HL-60 (cell line): ENCODE results near the gene FARSB.
A peak's percentile ranks its signal among the peaks of the same experiment; 100 is the strongest.

Experiments used
- DNase-seq, 2 experiments: peaks; one replicate each; pipeline ENCODE4 v3.0.0-alpha.2; 2010 to 2020; ENCODE audit warnings: low read depth in 1 of 2, low spot score in 1 of 2
- H3K27ac ChIP-seq: fragments of 250-450 bp; sonication (Bioruptor Pico); replicated peaks from 2 replicates; pipeline ENCODE4 v1.5.1; 2020; ENCODE audit warnings: mild to moderate bottlenecking, moderate library complexity
- H3K27me3 ChIP-seq: fragments of 250-450 bp; sonication (Bioruptor Pico); 2 replicates; pipeline ENCODE4 v1.5.1; 2021; ENCODE audit warnings: mild to moderate bottlenecking, moderate library complexity; ENCODE audit not compliant: insufficient read depth, poor library complexity, severe bottlenecking
- H3K4me3 ChIP-seq: replicated peaks from 2 replicates; pipeline ENCODE4 v1.5.1; 2011; ENCODE audit warnings: mild to moderate bottlenecking, control low read depth, low read length; ENCODE audit not compliant: insufficient read depth
- GABPA ChIP-seq: IDR thresholded peaks from 2 replicates; pipeline ENCODE4 v1.6.1; 2012; ENCODE audit warnings: low read depth
- POLR2AphosphoS5 ChIP-seq: IDR thresholded peaks from 2 replicates; pipeline ENCODE4 v1.6.1; 2012; ENCODE audit warnings: low read depth
- SPI1 ChIP-seq: IDR thresholded peaks from 2 replicates; pipeline ENCODE4 v1.6.1; 2012; ENCODE audit warnings: low read depth, mild to moderate bottlenecking, borderline replicate concordance
- TF ChIP-seq, protein P1 (sequence below): IDR thresholded peaks from one replicate; pipeline ENCODE4 v1.5.1; 2011; ENCODE audit warnings: low read length, control low read depth, inconsistent platforms; ENCODE audit not compliant: insufficient read depth
- TF ChIP-seq, protein P2 (sequence below): IDR thresholded peaks from 2 replicates; pipeline ENCODE4 v1.6.1; 2012; ENCODE audit warnings: low read depth; ENCODE audit not compliant: insufficient replicate concordance

The FARSB gene

DNA sequence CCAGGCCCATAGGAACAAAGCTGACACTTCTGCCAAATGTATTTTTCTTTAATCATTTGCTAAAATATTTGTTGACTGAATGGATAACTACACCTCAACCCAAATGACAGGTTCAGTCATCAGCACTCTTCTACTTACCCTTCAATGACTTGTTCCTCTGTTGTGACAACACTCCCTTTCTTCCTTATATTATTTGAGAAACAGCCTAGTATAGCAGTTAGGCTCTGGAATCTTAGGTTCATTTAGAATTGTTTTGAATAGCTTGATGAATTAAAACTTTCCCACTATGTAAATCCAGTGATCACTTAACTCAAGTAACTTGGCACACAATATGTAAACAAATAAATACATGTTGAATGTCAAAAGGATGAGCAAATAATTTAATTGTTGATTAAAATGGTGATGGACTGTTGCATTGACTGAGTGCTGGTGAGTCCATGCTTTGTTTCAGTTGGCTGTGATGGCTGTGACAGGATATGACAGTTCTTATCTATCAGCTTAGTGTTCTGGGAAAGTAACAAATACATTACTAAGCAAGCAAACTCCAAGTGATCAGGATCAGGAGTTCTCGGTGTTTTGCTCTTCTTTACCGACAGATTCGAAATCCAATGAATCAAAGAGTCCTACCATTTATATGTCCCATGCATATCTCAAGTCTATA, 12.7 kb upstream of the FARSB start:
- H3K27me3 ChIP-seq, result no peaks in the 10 kb centered on the region
- H3K27ac ChIP-seq, result peak overlapping the region; percentile 40
- DNase-seq, result peak in 1 of 2 experiments; percentile 9
- no peak for TF ChIP-seq SPI1
- TF ChIP-seq, protein P1, sequence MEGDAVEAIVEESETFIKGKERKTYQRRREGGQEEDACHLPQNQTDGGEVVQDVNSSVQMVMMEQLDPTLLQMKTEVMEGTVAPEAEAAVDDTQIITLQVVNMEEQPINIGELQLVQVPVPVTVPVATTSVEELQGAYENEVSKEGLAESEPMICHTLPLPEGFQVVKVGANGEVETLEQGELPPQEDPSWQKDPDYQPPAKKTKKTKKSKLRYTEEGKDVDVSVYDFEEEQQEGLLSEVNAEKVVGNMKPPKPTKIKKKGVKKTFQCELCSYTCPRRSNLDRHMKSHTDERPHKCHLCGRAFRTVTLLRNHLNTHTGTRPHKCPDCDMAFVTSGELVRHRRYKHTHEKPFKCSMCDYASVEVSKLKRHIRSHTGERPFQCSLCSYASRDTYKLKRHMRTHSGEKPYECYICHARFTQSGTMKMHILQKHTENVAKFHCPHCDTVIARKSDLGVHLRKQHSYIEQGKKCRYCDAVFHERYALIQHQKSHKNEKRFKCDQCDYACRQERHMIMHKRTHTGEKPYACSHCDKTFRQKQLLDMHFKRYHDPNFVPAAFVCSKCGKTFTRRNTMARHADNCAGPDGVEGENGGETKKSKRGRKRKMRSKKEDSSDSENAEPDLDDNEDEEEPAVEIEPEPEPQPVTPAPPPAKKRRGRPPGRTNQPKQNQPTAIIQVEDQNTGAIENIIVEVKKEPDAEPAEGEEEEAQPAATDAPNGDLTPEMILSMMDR, result no peak
- no peak for TF ChIP-seq GABPA
- TF ChIP-seq POLR2AphosphoS5, result no peak
- TF ChIP-seq, protein P2, sequence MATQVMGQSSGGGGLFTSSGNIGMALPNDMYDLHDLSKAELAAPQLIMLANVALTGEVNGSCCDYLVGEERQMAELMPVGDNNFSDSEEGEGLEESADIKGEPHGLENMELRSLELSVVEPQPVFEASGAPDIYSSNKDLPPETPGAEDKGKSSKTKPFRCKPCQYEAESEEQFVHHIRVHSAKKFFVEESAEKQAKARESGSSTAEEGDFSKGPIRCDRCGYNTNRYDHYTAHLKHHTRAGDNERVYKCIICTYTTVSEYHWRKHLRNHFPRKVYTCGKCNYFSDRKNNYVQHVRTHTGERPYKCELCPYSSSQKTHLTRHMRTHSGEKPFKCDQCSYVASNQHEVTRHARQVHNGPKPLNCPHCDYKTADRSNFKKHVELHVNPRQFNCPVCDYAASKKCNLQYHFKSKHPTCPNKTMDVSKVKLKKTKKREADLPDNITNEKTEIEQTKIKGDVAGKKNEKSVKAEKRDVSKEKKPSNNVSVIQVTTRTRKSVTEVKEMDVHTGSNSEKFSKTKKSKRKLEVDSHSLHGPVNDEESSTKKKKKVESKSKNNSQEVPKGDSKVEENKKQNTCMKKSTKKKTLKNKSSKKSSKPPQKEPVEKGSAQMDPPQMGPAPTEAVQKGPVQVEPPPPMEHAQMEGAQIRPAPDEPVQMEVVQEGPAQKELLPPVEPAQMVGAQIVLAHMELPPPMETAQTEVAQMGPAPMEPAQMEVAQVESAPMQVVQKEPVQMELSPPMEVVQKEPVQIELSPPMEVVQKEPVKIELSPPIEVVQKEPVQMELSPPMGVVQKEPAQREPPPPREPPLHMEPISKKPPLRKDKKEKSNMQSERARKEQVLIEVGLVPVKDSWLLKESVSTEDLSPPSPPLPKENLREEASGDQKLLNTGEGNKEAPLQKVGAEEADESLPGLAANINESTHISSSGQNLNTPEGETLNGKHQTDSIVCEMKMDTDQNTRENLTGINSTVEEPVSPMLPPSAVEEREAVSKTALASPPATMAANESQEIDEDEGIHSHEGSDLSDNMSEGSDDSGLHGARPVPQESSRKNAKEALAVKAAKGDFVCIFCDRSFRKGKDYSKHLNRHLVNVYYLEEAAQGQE, result no peak
- H3K4me3 ChIP-seq, result no peak overlapping the region

DNA sequence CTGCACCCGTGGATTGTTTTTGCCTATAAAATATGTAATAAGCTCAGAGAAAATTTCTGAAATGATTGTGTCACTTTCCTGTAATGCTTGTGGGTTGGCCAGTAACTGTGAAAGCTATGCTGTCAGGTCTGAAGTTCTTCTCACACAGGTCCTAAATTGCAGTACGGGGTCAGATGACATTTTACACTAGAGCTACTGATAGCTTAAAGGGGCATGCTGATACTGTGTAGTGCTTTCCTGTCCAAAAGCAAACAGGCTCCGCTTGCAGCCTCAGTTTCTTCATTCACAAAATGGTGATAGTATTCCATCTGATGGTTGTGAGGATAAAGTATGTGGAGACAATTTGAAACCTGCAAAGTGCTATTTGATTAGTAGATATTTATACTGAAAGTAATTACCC, 7.6 kb upstream of the FARSB start:
- H3K4me3 ChIP-seq, result no peak overlapping the region
- TF ChIP-seq SPI1 (no peak), POLR2AphosphoS5 (no peak), GABPA (no peak)
- TF ChIP-seq, protein P1, result no peak
- TF ChIP-seq, protein P2, result no peak
- H3K27ac ChIP-seq, result peak overlapping the region; percentile 51
- peak in 1 of 2 experiments; percentile 43 for DNase-seq
- no peaks in the 10 kb centered on the region for H3K27me3 ChIP-seq

DNA sequence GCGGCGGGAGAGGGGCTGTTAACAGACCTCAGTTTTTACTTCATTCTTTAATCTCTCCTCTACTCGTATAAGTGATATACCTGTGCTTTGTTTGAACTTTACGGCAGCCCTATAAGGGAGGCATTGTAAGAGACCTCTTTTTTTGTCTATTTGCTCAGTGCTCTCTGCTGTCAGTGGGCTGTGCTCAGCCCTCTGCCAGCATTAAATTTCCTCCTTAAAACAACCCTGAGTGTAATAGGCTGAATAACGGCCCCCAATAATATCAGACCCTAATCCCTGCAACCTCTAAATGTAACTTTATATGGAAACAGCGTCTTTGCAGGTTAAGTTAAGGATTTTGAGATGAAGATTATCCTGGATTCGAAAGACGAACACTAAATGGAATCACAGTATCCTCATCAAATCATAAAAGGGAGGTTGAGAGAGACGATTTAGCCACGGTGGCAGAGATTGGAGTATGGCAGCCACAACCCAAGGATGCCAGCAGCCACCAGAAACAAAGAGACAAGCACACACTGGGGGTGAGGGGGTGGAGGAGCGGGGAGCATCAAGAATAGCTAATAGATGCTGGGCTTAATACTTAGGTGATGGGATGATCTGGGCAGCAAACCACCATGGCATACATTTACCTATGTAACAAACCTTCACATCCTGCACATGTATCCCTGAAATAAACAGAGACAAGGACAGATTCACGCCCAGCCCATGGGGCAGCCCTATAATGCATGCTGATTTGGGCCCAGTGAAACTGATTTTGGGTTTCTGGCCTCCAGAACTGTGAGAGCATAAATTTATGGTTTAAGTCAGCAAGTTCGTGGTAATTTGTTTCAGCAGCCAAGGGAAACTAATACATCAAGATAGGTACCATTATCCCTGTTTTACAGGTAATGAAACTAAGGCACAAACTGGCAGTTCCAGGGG, 894 bp upstream of the FARSB start:
- Histone ChIP-seq H3K4me3 (peak overlapping the region; percentile 60), H3K27me3 (no peaks in the 10 kb centered on the region), H3K27ac (peak overlapping the region; percentile 99)
- no peak for DNase-seq
- TF ChIP-seq, protein P1, result no peak
- TF ChIP-seq SPI1 (no peak), POLR2AphosphoS5 (no peak), GABPA (no peak)
- TF ChIP-seq, protein P2, result no peak
